GM18519 (cell line): Measurements from ENCODE around the gene IGFN1.
"Not testable (repeated sequence)": the region's sequence is repeated elsewhere in the genome, so short reads cannot be mapped to it uniquely, and the experiment has no call there.

Experiments
- ATAC-seq: cut with Tn5 transposase; IDR thresholded peaks from one replicate; pipeline ENCODE4 v1.9.1; 2021; ENCODE audit warnings: mild to moderate bottlenecking, moderate library complexity; ENCODE audit not compliant: unreplicated experiment, low FRiP score

IGFN1 gene

GRCh38 chr1:201157949-201158348, 32.7 kb upstream of the IGFN1 start:
- no peak for ATAC-seq

DNA sequence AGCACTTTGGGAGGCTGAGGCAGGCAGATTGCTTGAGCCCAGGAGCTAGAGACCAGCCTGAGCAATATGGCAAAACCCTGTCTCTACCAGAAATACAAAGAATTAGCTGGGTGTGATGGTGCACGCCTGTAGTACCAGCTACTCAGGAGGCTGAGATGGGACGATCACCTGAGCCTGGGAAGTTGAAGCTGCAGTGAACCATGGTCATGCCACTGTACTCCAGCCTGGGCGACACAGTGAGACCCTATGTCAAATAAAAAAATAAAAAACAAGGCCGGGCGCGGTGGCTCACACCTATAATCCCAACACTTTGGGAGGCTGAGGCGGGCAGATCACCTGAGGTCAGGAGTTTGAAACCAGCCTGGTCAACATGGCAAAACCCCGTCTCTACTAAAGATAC, 27.6 kb upstream of the IGFN1 start:
- not testable (repeated sequence) for ATAC-seq

GRCh38 chr1:201163707-201164106, 26.9 kb upstream of the IGFN1 start:
- no peak for ATAC-seq

DNA sequence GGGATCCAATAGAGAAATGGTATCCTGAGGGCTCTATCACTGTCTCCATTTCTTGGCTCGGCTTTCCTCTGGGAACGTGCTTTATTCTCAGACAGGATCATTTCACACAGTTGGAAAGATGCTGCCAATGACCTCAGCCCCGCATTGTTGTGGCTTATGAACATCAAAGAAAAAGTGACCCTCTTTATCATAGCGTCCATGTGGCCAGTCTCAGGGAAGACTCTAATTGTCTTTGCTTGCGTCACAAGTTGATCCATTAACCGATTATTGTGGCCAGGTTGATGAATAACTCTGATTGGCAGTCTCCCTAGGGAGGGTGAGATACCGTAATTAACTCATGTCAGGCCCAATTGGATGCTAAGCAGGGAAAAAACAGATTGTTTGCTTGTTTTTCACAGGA, 26.0 kb upstream of the IGFN1 start:
- no peak for ATAC-seq

- no peak for ATAC-seq
These were observed 23.3 kb upstream of the IGFN1 start for GRCh38 chr1:201167041-201167991.

DNA sequence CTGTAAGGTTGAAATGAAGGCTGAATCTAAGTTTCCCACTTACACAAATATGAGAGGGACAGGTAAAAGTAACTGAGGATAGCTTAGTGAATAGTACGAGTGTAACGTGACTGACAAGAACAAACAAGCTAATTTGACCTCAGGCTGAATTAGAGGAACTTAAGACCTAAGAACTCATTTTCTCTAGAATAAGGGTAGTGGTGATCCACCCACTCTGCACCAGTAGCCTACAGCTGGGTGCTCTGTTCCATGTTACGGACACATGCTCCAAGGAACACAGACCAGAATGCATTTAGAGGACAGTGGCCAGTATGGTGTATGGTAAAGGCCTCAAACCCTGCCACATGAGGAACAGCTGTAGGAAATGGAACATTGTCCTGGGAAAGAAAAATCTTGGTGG, 21.4 kb upstream of the IGFN1 start:
- no peak for ATAC-seq

DNA sequence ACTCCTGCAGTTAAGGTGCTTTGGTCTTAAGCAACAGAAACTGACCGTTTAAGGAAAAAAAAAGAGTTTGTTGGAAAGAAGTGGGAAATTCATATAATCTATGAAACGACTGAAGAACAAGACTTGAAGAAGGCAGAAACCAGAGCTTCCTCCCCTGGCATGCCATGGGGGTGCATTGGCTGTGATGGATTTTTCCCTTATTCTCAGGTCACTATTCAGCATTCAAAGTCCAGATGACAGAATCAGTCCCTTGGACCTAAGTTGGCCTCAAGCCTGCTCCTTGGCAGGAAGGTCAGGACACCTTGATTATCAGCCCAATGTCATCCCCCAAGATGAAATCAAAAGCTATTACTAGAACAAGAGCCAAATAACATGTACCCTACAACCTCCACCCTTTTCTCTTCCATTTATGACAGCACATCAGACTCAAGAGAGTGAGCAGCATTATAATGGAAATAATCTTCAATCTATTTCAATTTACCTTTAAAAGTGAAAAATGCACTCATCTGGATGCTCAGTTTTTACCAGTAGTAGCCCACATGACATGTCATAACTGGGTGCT, 20.6 kb upstream of the IGFN1 start:
- ATAC-seq, result no peak

DNA sequence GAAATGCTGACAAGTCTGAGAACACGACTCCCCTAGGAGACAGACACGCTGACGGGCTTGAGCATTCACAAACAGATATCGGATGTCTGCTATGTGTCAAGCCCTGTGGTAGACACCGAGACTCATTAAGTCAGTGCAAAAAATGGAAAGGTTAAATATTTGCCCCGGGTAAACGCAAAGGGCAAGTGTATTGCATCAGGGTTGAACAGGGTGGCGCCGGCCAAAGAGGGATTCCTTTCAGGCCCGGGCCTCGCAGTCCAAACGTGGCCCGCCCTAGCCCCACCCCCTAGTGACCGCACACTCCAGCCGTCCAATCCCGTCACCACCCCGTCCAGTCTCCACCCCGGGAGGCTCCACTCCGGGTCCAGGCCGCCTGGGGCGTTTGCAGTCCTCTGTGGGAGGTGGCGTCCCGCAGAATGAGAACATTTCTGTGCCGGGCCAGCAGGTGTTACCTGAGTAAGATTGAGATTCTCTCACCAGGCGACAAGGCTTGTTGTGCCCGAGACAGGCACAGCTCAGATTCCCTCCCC, 20.0 kb upstream of the IGFN1 start:
- peak; percentile 70 for ATAC-seq

GRCh38 chr1:201171063-201172036, 19.3 kb upstream of the IGFN1 start:
- ATAC-seq, result peak; percentile 51

- ATAC-seq, result no peak
These were observed 18.3 kb upstream of the IGFN1 start for GRCh38 chr1:201172326-201172725.

GRCh38 chr1:201172999-201173610, 17.5 kb upstream of the IGFN1 start:
- ATAC-seq, result no peak

- no peak for ATAC-seq
These were observed 16.9 kb upstream of the IGFN1 start for GRCh38 chr1:201173736-201174135.

- ATAC-seq, result no peak
These were observed 14.7 kb upstream of the IGFN1 start for GRCh38 chr1:201175820-201176500.

DNA sequence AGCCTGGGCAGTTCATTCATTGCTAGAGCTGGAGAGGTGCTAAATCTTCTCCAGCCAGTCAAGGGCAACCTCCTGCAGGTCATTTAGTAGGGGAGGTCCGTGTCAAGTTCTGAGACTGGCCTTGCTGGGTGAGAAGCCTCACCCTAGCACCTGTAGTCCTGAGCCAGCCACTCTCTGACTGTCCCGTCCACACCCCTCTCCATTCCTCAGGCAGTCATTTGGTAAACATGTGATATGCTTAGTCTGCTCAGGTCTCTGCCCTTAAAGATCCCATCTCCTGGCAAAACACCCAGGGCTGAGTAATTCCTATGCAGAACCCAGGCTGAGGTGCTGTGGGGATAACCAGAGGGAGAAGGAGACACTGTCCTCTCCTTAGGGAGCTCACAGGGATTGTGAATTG, 13.7 kb upstream of the IGFN1 start:
- ATAC-seq, result no peak

DNA sequence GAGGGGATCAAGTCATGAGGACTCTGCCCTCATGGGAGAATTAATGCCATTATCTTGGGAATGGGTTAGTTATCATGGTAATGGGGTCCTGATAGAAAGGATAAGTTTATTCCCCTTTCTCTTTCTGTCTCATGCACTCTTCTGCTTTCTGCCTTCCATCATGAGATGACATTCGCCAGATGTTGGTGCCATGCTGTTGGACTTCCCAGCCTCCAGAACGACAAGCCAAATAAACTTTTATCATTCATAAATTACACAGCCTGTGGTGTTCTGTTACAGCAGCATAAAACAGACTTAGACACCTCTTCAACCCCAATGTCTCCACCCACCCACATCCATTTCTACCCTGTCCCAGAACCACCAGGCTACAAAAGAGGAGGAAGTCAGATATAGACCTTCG, 11.9 kb upstream of the IGFN1 start:
- no peak for ATAC-seq

- no peak for ATAC-seq
These were observed 10.5 kb upstream of the IGFN1 start for GRCh38 chr1:201180141-201180540.

GRCh38 chr1:201180901-201181300, 9.7 kb upstream of the IGFN1 start:
- no peak for ATAC-seq

DNA sequence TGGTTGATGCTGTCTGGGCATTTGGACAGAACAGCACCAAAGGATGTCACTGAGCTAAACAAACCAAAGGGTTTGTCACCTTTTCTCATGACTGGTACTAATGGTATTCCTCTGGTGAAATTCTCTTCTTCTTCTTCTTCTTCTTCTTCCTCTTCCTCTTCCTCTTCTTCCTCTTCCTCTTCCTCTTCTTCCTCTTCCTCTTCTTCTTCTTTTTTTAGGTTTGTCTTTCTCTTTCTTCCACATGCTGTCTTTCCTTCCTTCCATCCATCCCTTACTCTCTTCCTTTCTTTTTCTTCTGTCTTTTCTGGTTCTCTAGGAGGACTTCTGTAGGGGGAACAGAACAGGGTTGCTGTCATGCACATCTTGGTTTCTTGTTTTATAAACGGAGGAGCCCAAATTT, 9.3 kb upstream of the IGFN1 start:
- no peak for ATAC-seq

GRCh38 chr1:201181726-201182125, 8.9 kb upstream of the IGFN1 start:
- ATAC-seq, result no peak

DNA sequence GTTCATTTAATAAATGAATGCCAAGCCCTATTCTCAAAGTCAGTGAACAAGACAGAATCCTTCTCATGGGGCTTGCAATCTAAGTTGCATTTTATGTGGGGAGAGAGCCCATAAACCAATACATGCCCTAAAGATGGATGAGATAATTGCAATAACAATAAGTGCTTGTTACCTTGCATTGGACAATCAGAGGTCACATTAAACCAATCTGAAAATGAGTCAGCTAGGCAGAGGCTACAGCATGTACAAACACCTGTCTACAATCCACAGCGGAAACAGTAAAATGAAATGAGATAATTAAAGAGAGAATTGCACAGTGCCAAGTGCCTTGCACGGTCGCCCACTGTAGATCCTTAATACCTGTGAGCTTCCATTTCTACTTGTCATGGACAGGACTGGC, 7.4 kb upstream of the IGFN1 start:
- ATAC-seq, result no peak
